ENCODE data around the gene NDUFV2.

Gene NDUFV2

GRCh38 chr18:9102508-9103375 lies at the start of gene NDUFV2:
TSS of gene NDUFV2 (plus strand) at chr18:9102699. CDS start at chr18:9102744, 45 bp downstream.
- no peaks in the 10 kb centered on the region for H3K9me3 ChIP-seq (ENCODE audit: severe bottlenecking)
- peak within 1 kb of the TSS; percentile 83 for H3K4me3 ChIP-seq (ENCODE audit: low read depth, low read length)
- no peaks in the 10 kb centered on the region for H3K27me3 ChIP-seq (ENCODE audit: insufficient read depth, low read depth, severe bottlenecking)
- peak within 1 kb of the TSS; percentile 95 for H3K27ac ChIP-seq
- peaks cover 7% of the 10 kb centered on the region for H3K36me3 ChIP-seq
- DNase-seq, result peak; percentile 97
- TF ChIP-seq, protein P1, sequence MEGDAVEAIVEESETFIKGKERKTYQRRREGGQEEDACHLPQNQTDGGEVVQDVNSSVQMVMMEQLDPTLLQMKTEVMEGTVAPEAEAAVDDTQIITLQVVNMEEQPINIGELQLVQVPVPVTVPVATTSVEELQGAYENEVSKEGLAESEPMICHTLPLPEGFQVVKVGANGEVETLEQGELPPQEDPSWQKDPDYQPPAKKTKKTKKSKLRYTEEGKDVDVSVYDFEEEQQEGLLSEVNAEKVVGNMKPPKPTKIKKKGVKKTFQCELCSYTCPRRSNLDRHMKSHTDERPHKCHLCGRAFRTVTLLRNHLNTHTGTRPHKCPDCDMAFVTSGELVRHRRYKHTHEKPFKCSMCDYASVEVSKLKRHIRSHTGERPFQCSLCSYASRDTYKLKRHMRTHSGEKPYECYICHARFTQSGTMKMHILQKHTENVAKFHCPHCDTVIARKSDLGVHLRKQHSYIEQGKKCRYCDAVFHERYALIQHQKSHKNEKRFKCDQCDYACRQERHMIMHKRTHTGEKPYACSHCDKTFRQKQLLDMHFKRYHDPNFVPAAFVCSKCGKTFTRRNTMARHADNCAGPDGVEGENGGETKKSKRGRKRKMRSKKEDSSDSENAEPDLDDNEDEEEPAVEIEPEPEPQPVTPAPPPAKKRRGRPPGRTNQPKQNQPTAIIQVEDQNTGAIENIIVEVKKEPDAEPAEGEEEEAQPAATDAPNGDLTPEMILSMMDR (IDR thresholded peaks at IDR 0.05; ENCODE audit: low read depth, low read length), result no peak

GRCh38 chr18:9053814-9054213 lies 48.7 kb upstream of the NDUFV2 start:
- no peak for DNase-seq
- no peaks in the 10 kb centered on the region for H3K27me3 ChIP-seq (ENCODE audit: insufficient read depth, low read depth, severe bottlenecking)
- H3K9me3 ChIP-seq (ENCODE audit: severe bottlenecking), result peaks cover 15% of the 10 kb centered on the region
- H3K27ac ChIP-seq, result no peak overlapping the region
- TF ChIP-seq, protein P1 (IDR thresholded peaks at IDR 0.05; ENCODE audit: low read depth, low read length), result no peak
- H3K4me3 ChIP-seq (ENCODE audit: low read depth, low read length), result no peak overlapping the region
- H3K36me3 ChIP-seq, result no peaks in the 10 kb centered on the region

GRCh38 chr18:9055185-9055584 lies 47.3 kb upstream of the NDUFV2 start:
- Histone ChIP-seq H3K36me3 (no peaks in the 10 kb centered on the region), H3K4me3 (ENCODE audit: low read depth, low read length) (no peak overlapping the region), H3K27ac (no peak overlapping the region; the same call in 1 of the 2 replicates), H3K27me3 (ENCODE audit: insufficient read depth, low read depth, severe bottlenecking) (no peaks in the 10 kb centered on the region), H3K9me3 (ENCODE audit: severe bottlenecking) (peaks cover 15% of the 10 kb centered on the region)
- TF ChIP-seq, protein P1 (IDR thresholded peaks at IDR 0.05; ENCODE audit: low read depth, low read length), result no peak
- DNase-seq, result no peak

GRCh38 chr18:9055626-9056025 lies 46.9 kb upstream of the NDUFV2 start:
- TF ChIP-seq, protein P1 (IDR thresholded peaks at IDR 0.05; ENCODE audit: low read depth, low read length), result no peak
- Histone ChIP-seq H3K36me3 (no peaks in the 10 kb centered on the region), H3K4me3 (ENCODE audit: low read depth, low read length) (no peak overlapping the region), H3K27ac (no peak overlapping the region; the same call in 1 of the 2 replicates), H3K27me3 (ENCODE audit: insufficient read depth, low read depth, severe bottlenecking) (no peaks in the 10 kb centered on the region), H3K9me3 (ENCODE audit: severe bottlenecking) (peaks cover 11% of the 10 kb centered on the region)
- DNase-seq, result no peak

- TF ChIP-seq, protein P1 (IDR thresholded peaks at IDR 0.05; ENCODE audit: low read depth, low read length), result no peak
- DNase-seq, result no peak
- H3K9me3 ChIP-seq (ENCODE audit: severe bottlenecking), result peaks cover 8% of the 10 kb centered on the region
- H3K27me3 ChIP-seq (ENCODE audit: insufficient read depth, low read depth, severe bottlenecking), result no peaks in the 10 kb centered on the region
- no peaks in the 10 kb centered on the region for H3K36me3 ChIP-seq
- H3K27ac ChIP-seq, result no peak overlapping the region
- H3K4me3 ChIP-seq (ENCODE audit: low read depth, low read length), result no peak overlapping the region
Observed at GRCh38 chr18:9057646-9058045, 44.9 kb upstream of the NDUFV2 start.

All from WERI-Rb-1 (cell line).